ENCODE results near the gene COL27A1.

The COL27A1 gene

GRCh38 chr9:114207034-114207810 is 51.9 kb downstream of the COL27A1 start:
- Histone ChIP-seq H3K9me3 (no peaks in the 10 kb centered on the region), H3K4me3 (ENCODE audit: low read depth in 1 of 2, low read length in 1 of 2) (no peak overlapping the region), H3K4me1 (ENCODE audit: control insufficient read depth in 1 of 2, insufficient read depth in 1 of 2, low read depth in 1 of 2, low read length in 1 of 2) (no peaks in the 10 kb centered on the region), H3K36me3 (no peaks in the 10 kb centered on the region), H3K27me3 (no peaks in the 10 kb centered on the region), H3K27ac (no peak overlapping the region)
- TF ChIP-seq, protein P1, sequence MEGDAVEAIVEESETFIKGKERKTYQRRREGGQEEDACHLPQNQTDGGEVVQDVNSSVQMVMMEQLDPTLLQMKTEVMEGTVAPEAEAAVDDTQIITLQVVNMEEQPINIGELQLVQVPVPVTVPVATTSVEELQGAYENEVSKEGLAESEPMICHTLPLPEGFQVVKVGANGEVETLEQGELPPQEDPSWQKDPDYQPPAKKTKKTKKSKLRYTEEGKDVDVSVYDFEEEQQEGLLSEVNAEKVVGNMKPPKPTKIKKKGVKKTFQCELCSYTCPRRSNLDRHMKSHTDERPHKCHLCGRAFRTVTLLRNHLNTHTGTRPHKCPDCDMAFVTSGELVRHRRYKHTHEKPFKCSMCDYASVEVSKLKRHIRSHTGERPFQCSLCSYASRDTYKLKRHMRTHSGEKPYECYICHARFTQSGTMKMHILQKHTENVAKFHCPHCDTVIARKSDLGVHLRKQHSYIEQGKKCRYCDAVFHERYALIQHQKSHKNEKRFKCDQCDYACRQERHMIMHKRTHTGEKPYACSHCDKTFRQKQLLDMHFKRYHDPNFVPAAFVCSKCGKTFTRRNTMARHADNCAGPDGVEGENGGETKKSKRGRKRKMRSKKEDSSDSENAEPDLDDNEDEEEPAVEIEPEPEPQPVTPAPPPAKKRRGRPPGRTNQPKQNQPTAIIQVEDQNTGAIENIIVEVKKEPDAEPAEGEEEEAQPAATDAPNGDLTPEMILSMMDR (IDR thresholded peaks at IDR 0.05) = no peak

GRCh38 chr9:114207845-114208244 is 52.5 kb downstream of the COL27A1 start:
- no peaks in the 10 kb centered on the region for H3K27me3 ChIP-seq
- H3K4me3 ChIP-seq (ENCODE audit: low read depth in 1 of 2, low read length in 1 of 2) = no peak overlapping the region
- TF ChIP-seq, protein P1 (IDR thresholded peaks at IDR 0.05) = no peak
- no peaks in the 10 kb centered on the region for H3K4me1 ChIP-seq (ENCODE audit: control insufficient read depth in 1 of 2, insufficient read depth in 1 of 2, low read depth in 1 of 2, low read length in 1 of 2)
- H3K36me3 ChIP-seq = no peaks in the 10 kb centered on the region
- no peaks in the 10 kb centered on the region for H3K9me3 ChIP-seq
- H3K27ac ChIP-seq = no peak overlapping the region

GRCh38 chr9:114209151-114209550 is 53.8 kb downstream of the COL27A1 start:
- no peaks in the 10 kb centered on the region for H3K4me1 ChIP-seq (ENCODE audit: control insufficient read depth in 1 of 2, insufficient read depth in 1 of 2, low read depth in 1 of 2, low read length in 1 of 2)
- H3K27ac ChIP-seq = no peak overlapping the region
- TF ChIP-seq, protein P1 (IDR thresholded peaks at IDR 0.05) = no peak
- H3K9me3 ChIP-seq = no peaks in the 10 kb centered on the region
- no peaks in the 10 kb centered on the region for H3K36me3 ChIP-seq
- no peaks in the 10 kb centered on the region for H3K27me3 ChIP-seq
- no peak overlapping the region for H3K4me3 ChIP-seq (ENCODE audit: low read depth in 1 of 2, low read length in 1 of 2)

DNA sequence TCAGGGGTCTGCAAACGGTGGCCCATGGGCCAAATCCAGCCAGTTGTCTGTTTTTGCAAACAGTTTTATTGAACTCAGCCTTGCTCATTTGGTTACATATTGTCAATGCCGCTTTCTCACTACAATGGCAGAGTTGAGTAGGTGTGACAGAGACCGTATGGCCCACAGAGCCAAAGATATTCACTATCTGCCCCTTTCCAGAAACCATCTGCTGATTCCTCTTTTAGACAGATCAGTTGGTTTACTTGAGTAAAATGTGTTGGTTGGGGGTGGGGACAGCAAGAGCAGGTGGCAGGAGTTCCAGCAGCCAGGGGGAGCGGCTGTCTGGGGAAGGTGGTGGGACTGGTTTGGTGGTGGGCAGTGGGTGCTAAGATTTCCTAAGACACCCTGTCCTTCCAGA is 54.8 kb downstream of the COL27A1 start:
- Histone ChIP-seq H3K36me3 (no peaks in the 10 kb centered on the region), H3K4me1 (ENCODE audit: control insufficient read depth in 1 of 2, insufficient read depth in 1 of 2, low read depth in 1 of 2, low read length in 1 of 2) (no peaks in the 10 kb centered on the region), H3K27ac (no peak overlapping the region), H3K4me3 (ENCODE audit: low read depth in 1 of 2, low read length in 1 of 2) (no peak overlapping the region), H3K27me3 (no peaks in the 10 kb centered on the region), H3K9me3 (no peaks in the 10 kb centered on the region)
- TF ChIP-seq, protein P1 (IDR thresholded peaks at IDR 0.05) = no peak

GRCh38 chr9:114210691-114211276 is 55.4 kb downstream of the COL27A1 start:
- Histone ChIP-seq H3K4me3 (ENCODE audit: low read depth in 1 of 2, low read length in 1 of 2) (no peak overlapping the region), H3K4me1 (ENCODE audit: control insufficient read depth in 1 of 2, insufficient read depth in 1 of 2, low read depth in 1 of 2, low read length in 1 of 2) (no peaks in the 10 kb centered on the region), H3K27ac (no peak overlapping the region), H3K27me3 (no peaks in the 10 kb centered on the region), H3K36me3 (no peaks in the 10 kb centered on the region), H3K9me3 (no peaks in the 10 kb centered on the region)
- TF ChIP-seq, protein P1 (IDR thresholded peaks at IDR 0.05) = no peak

All from neutrophil (primary cell).